Measurements from ENCODE around the gene DNM3. TPM values are rescaled to one million over a fixed set of nuclear protein-coding genes. Genes with fewer than 3 reads are reported as not detected.

DNM3 gene
- polyA plus RNA-seq, 3 donors, result 0.15 TPM; not detected in 2

GRCh38 chr1:171953835-171954234 is 112.5 kb downstream of the DNM3 start:
- H3K36me3 Mint-ChIP-seq, result no peaks in the 10 kb centered on the region
- no peak for TF ChIP-seq CTCF (IDR thresholded peaks at IDR 0.05)

GRCh38 chr1:171954361-171954760 is 113.1 kb downstream of the DNM3 start:
- Histone ChIP-seq H3K79me2 (ENCODE audit: insufficient read depth, low read length) (no peaks in the 10 kb centered on the region), H3K4me3 (replicated peaks in 1 of 3; ENCODE audit: low read depth in 2 of 3, low read length in 3 of 3) (no peak overlapping the region), H3K9me3 (replicated peaks in 1 of 2; ENCODE audit: control insufficient read depth in 1 of 2, insufficient read depth in 1 of 2, low read length in 2 of 2) (no peaks in the 10 kb centered on the region), H4K20me1 (ENCODE audit: insufficient read depth, low read length) (no peaks in the 10 kb centered on the region), H2AFZ (ENCODE audit: insufficient read depth, low read depth, low read length, poor library complexity, severe bottlenecking) (no peak overlapping the region), H3K36me3 (replicated peaks in 1 of 2; ENCODE audit: control insufficient read depth in 1 of 2, insufficient read depth in 2 of 2, low read length in 2 of 2) (no peaks in the 10 kb centered on the region), H3K4me2 (replicated peaks; ENCODE audit: extremely low read depth, low read length, poor library complexity, severe bottlenecking) (no peak overlapping the region), H3K27me3 (ENCODE audit: control insufficient read depth in 2 of 2, insufficient read depth in 2 of 2, low read length in 2 of 2) (no peaks in the 10 kb centered on the region), H3K4me1 (ENCODE audit: control insufficient read depth in 1 of 2, insufficient read depth in 2 of 2, low read length in 2 of 2) (no peaks in the 10 kb centered on the region), H3K27ac (ENCODE audit: low read depth in 1 of 2, low read length in 2 of 2) (no peak overlapping the region), H3K9ac (ENCODE audit: insufficient read depth, low read length, poor library complexity, severe bottlenecking) (no peak overlapping the region)
- intact Hi-C loops (cut with micrococcal nuclease), result no loop called here
- no CpG with 5 or more reads among the region's 4 CpGs for WGBS (ENCODE audit: insufficient coverage)
- no peak overlapping the region for H3K4me3 Mint-ChIP-seq
- no peak for TF ChIP-seq CTCF (IDR thresholded peaks at IDR 0.05)
- peaks cover 0 to 2% (median 0%) of the 10 kb centered on the region in 3 donors for H3K27me3 Mint-ChIP-seq (ENCODE audit: low read depth in 3 of 3)
- DNase-seq, result no peak
- peak overlapping the region in 2 of 7 donors; percentile 3 to 19 for H3K27ac Mint-ChIP-seq
- H3K36me3 Mint-ChIP-seq, result no peaks in the 10 kb centered on the region
- H3K4me1 Mint-ChIP-seq, result no peaks in the 10 kb centered on the region
- H3K9me3 Mint-ChIP-seq, result peaks cover 0 to 7% (median 0%) of the 10 kb centered on the region in 7 donors

More at GRCh38 chr1:171953835-171954234, 112.5 kb downstream of the DNM3 start:
- no peaks in the 10 kb centered on the region for H3K27me3 ChIP-seq (ENCODE audit: control insufficient read depth in 2 of 2, insufficient read depth in 2 of 2, low read length in 2 of 2)
- no peak overlapping the region for H3K27ac Mint-ChIP-seq
- H3K4me2 ChIP-seq (replicated peaks; ENCODE audit: extremely low read depth, low read length, poor library complexity, severe bottlenecking), result no peak overlapping the region
- no peaks in the 10 kb centered on the region for H3K36me3 ChIP-seq (replicated peaks in 1 of 2; ENCODE audit: control insufficient read depth in 1 of 2, insufficient read depth in 2 of 2, low read length in 2 of 2)
- no peaks in the 10 kb centered on the region for H3K4me1 Mint-ChIP-seq
- peaks cover 0 to 10% (median 0%) of the 10 kb centered on the region in 7 donors for H3K9me3 Mint-ChIP-seq
- no peaks in the 10 kb centered on the region for H3K79me2 ChIP-seq (ENCODE audit: insufficient read depth, low read length)
- H3K4me1 ChIP-seq (ENCODE audit: control insufficient read depth in 1 of 2, insufficient read depth in 2 of 2, low read length in 2 of 2), result no peaks in the 10 kb centered on the region
- H3K9me3 ChIP-seq (replicated peaks in 1 of 2; ENCODE audit: control insufficient read depth in 1 of 2, insufficient read depth in 1 of 2, low read length in 2 of 2), result no peaks in the 10 kb centered on the region
- DNase-seq, result no peak
- intact Hi-C loops (cut with micrococcal nuclease), result no loop called here
- no peak overlapping the region for H3K9ac ChIP-seq (ENCODE audit: insufficient read depth, low read length, poor library complexity, severe bottlenecking)
- no peak overlapping the region for H3K4me3 ChIP-seq (replicated peaks in 1 of 3; ENCODE audit: low read depth in 2 of 3, low read length in 3 of 3)
- H2AFZ ChIP-seq (ENCODE audit: insufficient read depth, low read depth, low read length, poor library complexity, severe bottlenecking), result no peak overlapping the region
- no peak overlapping the region for H3K27ac ChIP-seq (ENCODE audit: low read depth in 1 of 2, low read length in 2 of 2)
- no peaks in the 10 kb centered on the region for H4K20me1 ChIP-seq (ENCODE audit: insufficient read depth, low read length)
- peaks cover 0 to 2% (median 0%) of the 10 kb centered on the region in 3 donors for H3K27me3 Mint-ChIP-seq (ENCODE audit: low read depth in 3 of 3)
- WGBS (ENCODE audit: insufficient coverage), result 88% methylated on average over 1 of the region's 1 CpG
- H3K4me3 Mint-ChIP-seq, result no peak overlapping the region
